AG04449 (cell line): Measurements from ENCODE around the gene CC2D2A.
"Not testable (repeated sequence)": the region's sequence is repeated elsewhere in the genome, so short reads cannot be mapped to it uniquely, and the experiment has no call there.

Source experiments
- CTCF ChIA-PET: fragments of 350-600 bp; formaldehyde crosslinking; extraction: SDS; loops from one replicate; lab custom pipeline; 2021; ENCODE audit warnings: antibody characterized with exemption; lab: Yijun Ruan, JAX
- POLR2A ChIA-PET: fragments of 400-600, 350-600 bp; formaldehyde crosslinking; extraction: SDS; loops from one replicate; lab custom pipeline; 2020; ENCODE audit warnings: antibody characterized with exemption, inconsistent platforms; lab: Yijun Ruan, JAX
- DNase-seq: peaks from one replicate; pipeline ENCODE4 v3.0.0-alpha.2; 2010; ENCODE audit warnings: low read depth, low spot score
- H3K4me3 ChIP-seq: 2 replicates; pipeline ENCODE4 v1.5.1; 2011; ENCODE audit warnings: low read depth, mild to moderate bottlenecking, control low read depth, low read length
- CTCF ChIP-seq: IDR thresholded peaks from one replicate; pipeline ENCODE4 v1.5.1; 2011; ENCODE audit warnings: mild to moderate bottlenecking, moderate library complexity, low read length, control low read depth, inconsistent platforms; ENCODE audit not compliant: insufficient read depth; ENCODE audit errors: missing control alignments

CC2D2A gene

GRCh38 chr4:15513545-15513944, 43.9 kb downstream of the CC2D2A start:
- CTCF ChIA-PET = interaction anchor here (0.6 to 2.7 kb wide), 5 partner anchors 9 to 282 kb away, joined by 3 to 15 read pairs (median 4); no protein-coding TSS in a partner anchor
- TF ChIP-seq CTCF = no peak

GRCh38 chr4:15515106-15515505, 45.4 kb downstream of the CC2D2A start:
- no peak for DNase-seq
- CTCF ChIA-PET = interaction anchor here (1.0 kb wide), 1 partner anchor 36 kb away, joined by 5 read pairs; no protein-coding TSS in a partner anchor

More at GRCh38 chr4:15513545-15513944, 43.9 kb downstream of the CC2D2A start:
- POLR2A ChIA-PET = no interaction called here
- DNase-seq = no peak
- no peak overlapping the region for H3K4me3 ChIP-seq

GRCh38 chr4:15516494-15516893, 46.8 kb downstream of the CC2D2A start:
- no peak for TF ChIP-seq CTCF
- H3K4me3 ChIP-seq = no peak overlapping the region
- ChIA-PET CTCF (no interaction called here), POLR2A (no interaction called here)
- DNase-seq = no peak

More at GRCh38 chr4:15515106-15515505, 45.4 kb downstream of the CC2D2A start:
- POLR2A ChIA-PET = interaction anchor here (0.9 kb wide), 1 partner anchor 35 kb away, joined by 3 read pairs; no protein-coding TSS in a partner anchor
- H3K4me3 ChIP-seq = no peak overlapping the region
- no peak for TF ChIP-seq CTCF

GRCh38 chr4:15517681-15518080, 48.0 kb downstream of the CC2D2A start:
- DNase-seq, POLR2A ChIA-PET, H3K4me3 ChIP-seq: not testable (repeated sequence)
- CTCF ChIA-PET = interaction anchor here (1.1 kb wide), 1 partner anchor 34 kb away, joined by 3 read pairs; no protein-coding TSS in a partner anchor

- POLR2A ChIA-PET = no interaction called here
- CTCF ChIA-PET = no interaction called here
- no peak for TF ChIP-seq CTCF
- no peak for DNase-seq
- H3K4me3 ChIP-seq = no peak overlapping the region
These were observed 51.9 kb downstream of the CC2D2A start for GRCh38 chr4:15521442-15522039.

- ChIA-PET CTCF (no interaction called here), POLR2A (no interaction called here)
- DNase-seq = no peak
- no peak overlapping the region for H3K4me3 ChIP-seq
- no peak for TF ChIP-seq CTCF
These were observed 55.4 kb downstream of the CC2D2A start for GRCh38 chr4:15525080-15525479.
